ENCODE measurements around the gene LYST.

- TF ChIP-seq CTCF (IDR thresholded peaks at IDR 0.05) (no peak), POLR2AphosphoS5 (IDR thresholded peaks at IDR 0.05; ENCODE audit: insufficient read depth in 1 of 2, low read depth in 1 of 2) (no peak)
These were observed 12.4 kb downstream of the LYST start for GRCh38 chr1:235854347-235854746.
